K562 (cell line): ENCODE results near the gene ZDHHC11.

Source experiments
- CREM ChIP-seq: IDR thresholded peaks from 2 replicates; pipeline ENCODE4 v1.6.1; 2014; ENCODE audit warnings: antibody characterized with exemption, low read depth
- CTCF ChIP-seq, 3 experiments: IDR thresholded peaks in 2 of 3; conservative IDR thresholded peaks in 1 of 3; 2 replicates each; pipeline ENCODE4 v1.5.1; 2011 to 2012; ENCODE audit warnings: low read length in 3 of 3, mild to moderate bottlenecking in 3 of 3, control low read depth in 2 of 3, improper control_type of control experiment in 1 of 3, inconsistent platforms in 1 of 3, low read depth in 1 of 3, mixed read lengths in 1 of 3, moderate library complexity in 1 of 3; ENCODE audit not compliant: insufficient read depth in 2 of 3
- TF ChIP-seq, protein P1 (sequence below): fragments of 450-650 bp; IDR thresholded peaks from 2 replicates; pipeline ENCODE4 v1.6.1; 2016

DNA sequence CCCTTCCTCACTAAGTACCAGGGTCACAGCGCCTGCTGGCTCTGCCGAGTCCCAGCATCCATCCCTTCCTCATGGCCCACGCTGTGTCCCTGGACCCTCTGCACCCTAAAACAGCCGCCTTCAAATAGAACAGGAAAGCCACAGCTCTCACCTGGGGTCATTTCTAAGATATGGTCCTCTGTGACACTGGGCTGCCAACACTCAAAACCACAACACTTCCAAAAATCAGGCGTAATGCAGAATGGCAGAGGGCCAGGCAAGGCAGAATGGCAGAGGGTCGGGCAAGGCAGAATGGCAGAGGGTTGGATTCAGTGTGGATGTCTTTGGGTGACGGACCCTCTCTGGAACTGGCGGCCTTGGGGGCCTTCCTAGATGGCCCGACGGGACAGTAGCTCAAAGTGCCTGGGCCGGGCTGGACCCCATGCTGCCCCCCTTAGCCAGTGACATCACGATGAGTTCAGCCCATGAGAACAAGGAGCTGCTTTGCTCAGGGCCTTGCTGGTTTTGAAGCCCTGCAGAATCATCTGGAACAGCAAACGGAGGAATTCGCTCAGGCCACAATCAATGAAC, 101.6 kb downstream of the ZDHHC11 start:
- TF ChIP-seq, protein P1, sequence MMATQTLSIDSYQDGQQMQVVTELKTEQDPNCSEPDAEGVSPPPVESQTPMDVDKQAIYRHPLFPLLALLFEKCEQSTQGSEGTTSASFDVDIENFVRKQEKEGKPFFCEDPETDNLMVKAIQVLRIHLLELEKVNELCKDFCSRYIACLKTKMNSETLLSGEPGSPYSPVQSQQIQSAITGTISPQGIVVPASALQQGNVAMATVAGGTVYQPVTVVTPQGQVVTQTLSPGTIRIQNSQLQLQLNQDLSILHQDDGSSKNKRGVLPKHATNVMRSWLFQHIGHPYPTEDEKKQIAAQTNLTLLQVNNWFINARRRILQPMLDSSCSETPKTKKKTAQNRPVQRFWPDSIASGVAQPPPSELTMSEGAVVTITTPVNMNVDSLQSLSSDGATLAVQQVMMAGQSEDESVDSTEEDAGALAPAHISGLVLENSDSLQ, result no peak
- TF ChIP-seq CTCF (IDR thresholded peaks at IDR 0.05 in 2 of 3, conservative IDR thresholded peaks at IDR 0.05 in 1 of 3; ENCODE audit: insufficient read depth in 2 of 3, low read depth in 1 of 3, low read length in 3 of 3) (no peak), CREM (no peak)
